ENCODE measurements around the gene RFX5.

- TF ChIP-seq CTCF (IDR thresholded peaks at IDR 0.05), result no peak
- TF ChIP-seq POLR2A (IDR thresholded peaks at IDR 0.05), result no peak
These were observed 21.2 kb downstream of the RFX5 start for GRCh38 chr1:151325646-151326429.
